Esophagus muscularis mucosa (tissue), 4 donors: ENCODE results near the gene SAXO1. TPM values are rescaled to one million over a fixed set of nuclear protein-coding genes. Genes with fewer than 3 reads are reported as not detected.
A peak's percentile ranks its signal among the peaks of the same experiment; 100 is the strongest.

ENCODE experiments used
- DNase-seq: peaks from one replicate; pipeline ENCODE4 v3.0.0-alpha.2; 2017; ENCODE audit errors: extremely low spot score
- H3K27ac ChIP-seq, 4 donors: fragments of 200-600 bp; sonication (generic); replicated peaks in 1 of 4; 1 replicate in 3 of 4; 2 replicates in 1 of 4; pipeline ENCODE4 v1.5.1; 2016 to 2019; ENCODE audit warnings: mild to moderate bottlenecking in 1 of 4
- H3K27me3 ChIP-seq, 4 donors: fragments of 200-600 bp; sonication (generic); one replicate each; pipeline versions ENCODE4 v1.5.1 to v1.6.0; 2016 to 2019
- H3K36me3 ChIP-seq, 4 donors: fragments of 200-600 bp; sonication (generic); one replicate each; pipeline ENCODE4 v1.5.1; 2016 to 2019
- H3K4me1 ChIP-seq, 4 donors: fragments of 200-600 bp; sonication (generic); one replicate each; pipeline ENCODE4 v1.5.1; 2016 to 2019
- H3K4me3 ChIP-seq, 4 donors: fragments of 200-600 bp; sonication (generic); 1 replicate in 2 of 4; 2 replicates in 2 of 4; pipeline ENCODE4 v1.5.1; 2016 to 2019; ENCODE audit warnings: mild to moderate bottlenecking in 4 of 4, moderate library complexity in 1 of 4
- H3K9me3 ChIP-seq, 4 donors: fragments of 200-600 bp; sonication (generic); 1 replicate in 3 of 4; 2 replicates in 1 of 4; pipeline ENCODE4 v1.5.1; 2016 to 2019
- CTCF ChIP-seq, 3 experiments: fragments of 200-600 bp in 2 of 3; fragments of 450-650 bp in 1 of 3; sonication (generic) in 2 of 3; IDR thresholded peaks; one replicate each; pipeline ENCODE4 v1.5.1; 2017 to 2019; ENCODE audit warnings: antibody characterized with exemption in 3 of 3, mild to moderate bottlenecking in 2 of 3, moderate library complexity in 1 of 3
- EP300 ChIP-seq: sonication (generic); formaldehyde crosslinking; IDR thresholded peaks from one replicate; pipeline ENCODE4 v1.6.1; 2017; ENCODE audit warnings: antibody characterized with exemption
- POLR2A ChIP-seq: fragments of 450-650 bp; IDR thresholded peaks from one replicate; pipeline ENCODE4 v1.6.1; 2017; ENCODE audit warnings: antibody characterized with exemption, moderate library complexity, mild to moderate bottlenecking, low read depth
- POLR2AphosphoS5 ChIP-seq, 2 donors: sonication (generic); formaldehyde crosslinking; IDR thresholded peaks; one replicate each; pipeline ENCODE4 v1.6.1; 2017; ENCODE audit warnings: antibody characterized with exemption in 2 of 2
- WGBS: methylation state at CpG from one replicate; pipeline ENCODE4 v1.1.5; 2018; 5-methylcytosine and 5-hydroxymethylcytosine counted together
- intact Hi-C: fragments of 100-400 bp; cut with DNase I; formaldehyde crosslinking; loops from one replicate; pipeline ENCODE4 v1.15.1; 2023
- total RNA-seq, 4 donors: library from RNA; depleted of rRNA; stranded (reverse); fragments of >200 nt; gene quantifications; one replicate each; pipeline versions ENCODE4 v1.1.0 to v1.2.1, GENCODE V29; 2016

The SAXO1 gene
- total RNA-seq, 4 donors from 2014 or later, result 0.11 to 0.17 TPM; not detected in 2

- Histone ChIP-seq H3K27me3 (no peaks in the 10 kb centered on the region), H3K4me1 (peaks cover 0 to 10% (median 0%) of the 10 kb centered on the region in 4 donors), H3K27ac (no peak overlapping the region), H3K4me3 (no peak overlapping the region), H3K36me3 (peaks cover 0 to 37% (median 15%) of the 10 kb centered on the region in 4 donors), H3K9me3 (no peaks in the 10 kb centered on the region)
- TF ChIP-seq POLR2A (no peak), POLR2AphosphoS5 (IDR thresholded peaks at IDR 0.05) (no peak), CTCF (IDR thresholded peaks at IDR 0.05) (no peak), EP300 (no peak)
- intact Hi-C loops, result no loop called here
- peak; percentile 39 for DNase-seq
- WGBS, result 89% methylated on average over 14 of the region's 15 CpGs
These were observed 124.9 kb downstream of the SAXO1 start for GRCh38 chr9:18907927-18908625.

GRCh38 chr9:18906656-18907395 lies 126.2 kb downstream of the SAXO1 start:
- WGBS, result 90% methylated on average over 9 of the region's 9 CpGs
- Histone ChIP-seq H3K36me3 (peaks cover 0 to 37% (median 15%) of the 10 kb centered on the region in 4 donors), H3K4me1 (peaks cover 0 to 10% (median 0%) of the 10 kb centered on the region in 4 donors), H3K27me3 (no peaks in the 10 kb centered on the region), H3K27ac (no peak overlapping the region), H3K4me3 (no peak overlapping the region), H3K9me3 (peaks cover 0 to 11% (median 7%) of the 10 kb centered on the region in 4 donors)
- no peak for TF ChIP-seq EP300
- no peak for TF ChIP-seq POLR2AphosphoS5 (IDR thresholded peaks at IDR 0.05)
- no peak for TF ChIP-seq POLR2A
- no peak for TF ChIP-seq CTCF (IDR thresholded peaks at IDR 0.05)
- peak; percentile 87 for DNase-seq
- intact Hi-C loops, result no loop called here

- Histone ChIP-seq H3K27ac (no peak overlapping the region), H3K4me3 (no peak overlapping the region), H3K4me1 (peaks cover 0 to 10% (median 0%) of the 10 kb centered on the region in 4 donors), H3K27me3 (no peaks in the 10 kb centered on the region), H3K36me3 (peaks cover 0 to 37% (median 15%) of the 10 kb centered on the region in 4 donors), H3K9me3 (peaks cover 0 to 16% (median 12%) of the 10 kb centered on the region in 4 donors)
- over 99% methylated on average over 9 of the region's 9 CpGs for WGBS
- DNase-seq, result peak; percentile 55
- intact Hi-C loops, result no loop called here
- TF ChIP-seq POLR2A (no peak), POLR2AphosphoS5 (IDR thresholded peaks at IDR 0.05) (no peak), CTCF (IDR thresholded peaks at IDR 0.05) (no peak), EP300 (no peak)
These were observed 127.0 kb downstream of the SAXO1 start for GRCh38 chr9:18905883-18906629.

- H3K4me3 ChIP-seq, result no peak overlapping the region
- no peak overlapping the region for H3K27ac ChIP-seq
- TF ChIP-seq CTCF (IDR thresholded peaks at IDR 0.05) (no peak), POLR2AphosphoS5 (IDR thresholded peaks at IDR 0.05) (no peak), EP300 (no peak), POLR2A (no peak)
- 80% methylated on average over 11 of the region's 11 CpGs for WGBS
- DNase-seq, result peak; percentile 79
- H3K9me3 ChIP-seq, result peaks cover 0 to 21% (median 12%) of the 10 kb centered on the region in 4 donors
- H3K36me3 ChIP-seq, result peaks cover 0 to 37% (median 15%) of the 10 kb centered on the region in 4 donors
- H3K27me3 ChIP-seq, result no peaks in the 10 kb centered on the region
- H3K4me1 ChIP-seq, result peaks cover 0 to 10% (median 0%) of the 10 kb centered on the region in 4 donors
- intact Hi-C loops, result no loop called here
These were observed 127.8 kb downstream of the SAXO1 start for GRCh38 chr9:18905028-18905882.
